K562 (cell line): Measurements from ENCODE around the gene NRSN2. TPM values are rescaled to one million over a fixed set of nuclear protein-coding genes. Genes with fewer than 3 reads are reported as not detected.

Source experiments
- CHD4 ChIP-seq: fragments of 200-600 bp; sonication (generic); IDR thresholded peaks from 3 replicates; pipeline ENCODE4 v1.6.1; 2012; ENCODE audit warnings: low read depth, mild to moderate bottlenecking, mixed read lengths, low read length, inconsistent platforms; ENCODE audit not compliant: insufficient read depth, insufficient replicate concordance, poor library complexity, severe bottlenecking
- GABPB1 ChIP-seq: sonication (generic); formaldehyde crosslinking; IDR thresholded peaks from 2 replicates; pipeline ENCODE4 v1.8.0; 2022; ENCODE audit warnings: mild to moderate bottlenecking, missing genetic modification reagents
- GTF2F1 ChIP-seq: IDR thresholded peaks from 2 replicates; pipeline ENCODE4 v1.6.1; 2011; ENCODE audit warnings: low read depth, low read length, improper control_type of control experiment
- HLTF ChIP-seq: fragments of 450-650 bp; IDR thresholded peaks from 2 replicates; pipeline ENCODE4 v1.6.1; 2016
- HMG20B ChIP-seq: fragments of 250-450 bp; sonication (Bioruptor Pico); IDR thresholded peaks from 2 replicates; pipeline ENCODE4 v1.5.0; 2021; ENCODE audit warnings: mild to moderate bottlenecking
- HNRNPLL ChIP-seq: fragments of 200-400 bp; formaldehyde crosslinking; IDR thresholded peaks from 2 replicates; pipeline ENCODE4 v1.6.1; 2017; ENCODE audit warnings: low read length, low read depth, mild to moderate bottlenecking; ENCODE audit not compliant: poor library complexity, severe bottlenecking
- HOXB6 ChIP-seq: fragments of 250-450 bp; sonication (Bioruptor Pico); IDR thresholded peaks from 2 replicates; pipeline ENCODE4 v1.5.1; 2022; ENCODE audit warnings: mild to moderate bottlenecking, borderline replicate concordance
- MEF2A ChIP-seq: IDR thresholded peaks from 2 replicates; pipeline ENCODE4 v1.6.1; 2011; ENCODE audit warnings: low read depth, mild to moderate bottlenecking, low read length, moderate library complexity; ENCODE audit not compliant: control insufficient read depth
- MIER1 ChIP-seq: fragments of 450-650 bp; IDR thresholded peaks from 2 replicates; pipeline ENCODE4 v1.6.1; 2016; ENCODE audit warnings: antibody characterized with exemption, mild to moderate bottlenecking, low read depth
- POLR2AphosphoS2 ChIP-seq: IDR thresholded peaks from 2 replicates; pipeline ENCODE4 v1.6.1; 2012; ENCODE audit warnings: low read length, improper control_type of control experiment
- RB1 ChIP-seq: fragments of 450-650 bp; IDR thresholded peaks from 2 replicates; pipeline ENCODE4 v1.6.1; 2017; ENCODE audit warnings: low read depth, mild to moderate bottlenecking
- SNIP1 ChIP-seq: fragments of 450-650 bp; IDR thresholded peaks from 2 replicates; pipeline ENCODE4 v1.7.1; 2017; ENCODE audit warnings: low read depth, mild to moderate bottlenecking
- TEAD2 ChIP-seq: fragments of 450-650 bp; IDR thresholded peaks from 2 replicates; pipeline ENCODE4 v1.6.1; 2016; ENCODE audit warnings: missing genetic modification characterization, control low read depth, missing compliant biosample characterization
- TGIF2 ChIP-seq: sonication (generic); formaldehyde crosslinking; IDR thresholded peaks from 2 replicates; pipeline ENCODE4 v1.8.1; 2022; ENCODE audit warnings: mild to moderate bottlenecking, missing genetic modification reagents, moderate library complexity
- TSC22D4 ChIP-seq: fragments of 450-650 bp; IDR thresholded peaks from 2 replicates; pipeline ENCODE4 v1.6.1; 2016; ENCODE audit warnings: missing genetic modification characterization, missing biosample characterization, control low read depth
- ZNF143 ChIP-seq: sonication (generic); formaldehyde crosslinking; IDR thresholded peaks from 2 replicates; pipeline ENCODE4 v1.9.0; 2022; ENCODE audit warnings: mild to moderate bottlenecking, missing genetic modification reagents
- ZNF282 ChIP-seq: sonication (generic); formaldehyde crosslinking; IDR thresholded peaks from 2 replicates; pipeline ENCODE4 v1.8.1; 2023; ENCODE audit warnings: missing genetic modification reagents
- ZNF644 ChIP-seq: fragments of 200-800 bp; sonication (Bioruptor generic); IDR thresholded peaks from 2 replicates; pipeline ENCODE4 v1.6.1; 2016; ENCODE audit warnings: low read depth, missing genetic modification characterization, missing compliant biosample characterization
- polyA plus RNA-seq, 8 experiments: library from polyadenylated mRNA; depleted of rRNA in 4 of 8; stranded (reverse) in 5 of 8; unstranded in 3 of 8; fragments of >200 nt; fragmentation: Nextera tagmentation in 2 of 8; fragmentation: Illumina TruSeq in 1 of 8; extraction: Ambion mirVana in 2 of 8; extraction: Trizol in 1 of 8; gene quantifications; 2 replicates each; pipeline versions ENCODE4 v1.2.1 to v1.2.3, GENCODE V29; 2011 to 2014; ENCODE audit warnings: inconsistent platforms in 1 of 8, missing spikeins in 1 of 8
- total RNA-seq, 7 experiments: library from RNA; depleted of rRNA in 6 of 7; stranded (reverse); fragments of >200 nt in 6 of 7; fragmentation: Illumina TruSeq in 2 of 7; extraction: Trizol in 2 of 7; gene quantifications; 2 replicates each; pipeline versions ENCODE4 v1.2.1 to v1.2.3, GENCODE V29; 2011 to 2021; ENCODE audit warnings: low replicate concordance in 1 of 7
- TF ChIP-seq, protein P1 (sequence below): fragments of 450-650 bp; IDR thresholded peaks from 2 replicates; pipeline ENCODE4 v1.6.1; 2018; ENCODE audit warnings: mild to moderate bottlenecking, low read depth; ENCODE audit not compliant: partially characterized antibody
- TF ChIP-seq, protein P2 (sequence below): sonication (generic); formaldehyde crosslinking; IDR thresholded peaks from 2 replicates; pipeline ENCODE4 v1.5.0; 2020; ENCODE audit warnings: missing genetic modification reagents
- TF ChIP-seq, protein P3 (sequence below): fragments of 450-650 bp; formaldehyde crosslinking; IDR thresholded peaks from 2 replicates; pipeline ENCODE4 v1.4.0; 2020; ENCODE audit warnings: mild to moderate bottlenecking, mixed read lengths
- TF ChIP-seq, protein P4 (sequence below): fragments of 450-650 bp; IDR thresholded peaks from one replicate; pipeline ENCODE4 v1.6.1; 2018; ENCODE audit warnings: mild to moderate bottlenecking, moderate library complexity; ENCODE audit not compliant: partially characterized antibody

Gene NRSN2
- total and polyA plus RNA-seq, 9 of the 15 experiments (the other 6 are each of a cell fraction or from before 2014, with no cell fraction given) = 7.5 to 29.7 (median 11.1) TPM

DNA sequence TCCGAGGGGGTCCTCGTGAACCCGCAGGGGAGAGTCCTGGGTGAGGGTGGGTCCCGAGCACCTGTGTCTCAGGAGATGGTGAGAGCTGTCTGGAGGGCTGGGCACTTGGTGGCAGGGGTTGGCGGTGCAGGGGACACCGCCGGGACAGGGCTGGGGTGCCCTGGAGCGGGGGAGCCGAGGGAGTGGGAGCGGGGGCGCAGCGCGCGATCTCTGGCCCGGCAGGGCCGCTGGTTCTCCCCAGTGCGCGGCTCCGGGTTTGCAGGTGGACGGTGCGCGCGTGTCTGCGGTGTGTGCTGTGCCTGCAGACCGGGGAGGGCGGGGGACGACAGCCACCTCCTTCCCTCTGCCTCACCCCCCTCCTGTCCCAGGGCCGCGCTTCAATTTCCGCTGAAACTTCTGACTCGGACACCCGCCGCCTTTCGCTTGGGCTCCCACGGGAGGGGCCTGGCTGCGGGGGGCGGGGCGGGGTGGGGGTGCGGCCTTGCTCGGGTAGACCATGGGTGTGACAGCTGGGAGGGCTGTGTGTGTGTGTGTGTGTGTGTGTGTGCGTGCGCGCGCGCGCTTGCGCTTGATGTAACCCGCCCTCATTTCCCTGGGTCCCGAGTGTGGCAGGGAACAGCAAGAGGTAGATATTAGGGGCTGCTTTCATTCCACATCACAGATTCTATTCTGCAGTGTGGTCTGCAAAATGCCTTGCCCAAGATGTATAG is 34.8 kb downstream of the NRSN2 start (continued):
- no peak; the same call in 1 of the 2 replicates for TF ChIP-seq HOXB6 (CRISPR knock-in tag)
- TF ChIP-seq TSC22D4 (tag) = no peak
- TF ChIP-seq, protein P1, sequence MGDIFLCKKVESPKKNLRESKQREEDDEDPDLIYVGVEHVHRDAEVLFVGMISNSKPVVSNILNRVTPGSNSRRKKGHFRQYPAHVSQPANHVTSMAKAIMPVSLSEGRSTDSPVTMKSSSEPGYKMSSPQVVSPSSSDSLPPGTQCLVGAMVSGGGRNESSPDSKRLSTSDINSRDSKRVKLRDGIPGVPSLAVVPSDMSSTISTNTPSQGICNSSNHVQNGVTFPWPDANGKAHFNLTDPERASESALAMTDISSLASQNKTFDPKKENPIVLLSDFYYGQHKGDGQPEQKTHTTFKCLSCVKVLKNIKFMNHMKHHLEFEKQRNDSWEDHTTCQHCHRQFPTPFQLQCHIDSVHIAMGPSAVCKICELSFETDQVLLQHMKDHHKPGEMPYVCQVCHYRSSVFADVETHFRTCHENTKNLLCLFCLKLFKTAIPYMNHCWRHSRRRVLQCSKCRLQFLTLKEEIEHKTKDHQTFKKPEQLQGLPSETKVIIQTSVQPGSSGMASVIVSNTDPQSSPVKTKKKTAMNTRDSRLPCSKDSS = no peak
- no peak for TF ChIP-seq ZNF282 (CRISPR knock-in tag)
- TF ChIP-seq MEF2A = no peak
- TF ChIP-seq GTF2F1 = no peak
- TF ChIP-seq, protein P2, sequence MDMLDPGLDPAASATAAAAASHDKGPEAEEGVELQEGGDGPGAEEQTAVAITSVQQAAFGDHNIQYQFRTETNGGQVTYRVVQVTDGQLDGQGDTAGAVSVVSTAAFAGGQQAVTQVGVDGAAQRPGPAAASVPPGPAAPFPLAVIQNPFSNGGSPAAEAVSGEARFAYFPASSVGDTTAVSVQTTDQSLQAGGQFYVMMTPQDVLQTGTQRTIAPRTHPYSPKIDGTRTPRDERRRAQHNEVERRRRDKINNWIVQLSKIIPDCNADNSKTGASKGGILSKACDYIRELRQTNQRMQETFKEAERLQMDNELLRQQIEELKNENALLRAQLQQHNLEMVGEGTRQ = peak; percentile 1; the same call in 1 of the 2 replicates
- TF ChIP-seq TGIF2 (CRISPR knock-in tag) = no peak
- no peak for TF ChIP-seq ZNF143 (CRISPR knock-in tag)
- no peak for TF ChIP-seq MIER1
- TF ChIP-seq HMG20B (CRISPR knock-in tag) = no peak
- TF ChIP-seq, protein P3, sequence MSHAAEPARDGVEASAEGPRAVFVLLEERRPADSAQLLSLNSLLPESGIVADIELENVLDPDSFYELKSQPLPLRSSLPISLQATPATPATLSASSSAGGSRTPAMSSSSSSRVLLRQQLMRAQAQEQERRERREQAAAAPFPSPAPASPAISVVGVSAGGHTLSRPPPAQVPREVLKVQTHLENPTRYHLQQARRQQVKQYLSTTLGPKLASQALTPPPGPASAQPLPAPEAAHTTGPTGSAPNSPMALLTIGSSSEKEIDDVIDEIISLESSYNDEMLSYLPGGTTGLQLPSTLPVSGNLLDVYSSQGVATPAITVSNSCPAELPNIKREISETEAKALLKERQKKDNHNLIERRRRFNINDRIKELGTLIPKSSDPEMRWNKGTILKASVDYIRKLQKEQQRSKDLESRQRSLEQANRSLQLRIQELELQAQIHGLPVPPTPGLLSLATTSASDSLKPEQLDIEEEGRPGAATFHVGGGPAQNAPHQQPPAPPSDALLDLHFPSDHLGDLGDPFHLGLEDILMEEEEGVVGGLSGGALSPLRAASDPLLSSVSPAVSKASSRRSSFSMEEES = no peak
- TF ChIP-seq ZNF644 (tag) = no peak
- no peak for TF ChIP-seq HLTF
- TF ChIP-seq SNIP1 = no peak
- peak; percentile 66; the same call in 1 of the 2 replicates for TF ChIP-seq GABPB1 (CRISPR knock-in tag)
- TF ChIP-seq RB1 = peak; percentile 22; the same call in 1 of the 2 replicates
- no peak for TF ChIP-seq HNRNPLL
- peak; percentile 91; the same call in 1 of the 2 replicates for TF ChIP-seq POLR2AphosphoS2
- TF ChIP-seq, protein P4, sequence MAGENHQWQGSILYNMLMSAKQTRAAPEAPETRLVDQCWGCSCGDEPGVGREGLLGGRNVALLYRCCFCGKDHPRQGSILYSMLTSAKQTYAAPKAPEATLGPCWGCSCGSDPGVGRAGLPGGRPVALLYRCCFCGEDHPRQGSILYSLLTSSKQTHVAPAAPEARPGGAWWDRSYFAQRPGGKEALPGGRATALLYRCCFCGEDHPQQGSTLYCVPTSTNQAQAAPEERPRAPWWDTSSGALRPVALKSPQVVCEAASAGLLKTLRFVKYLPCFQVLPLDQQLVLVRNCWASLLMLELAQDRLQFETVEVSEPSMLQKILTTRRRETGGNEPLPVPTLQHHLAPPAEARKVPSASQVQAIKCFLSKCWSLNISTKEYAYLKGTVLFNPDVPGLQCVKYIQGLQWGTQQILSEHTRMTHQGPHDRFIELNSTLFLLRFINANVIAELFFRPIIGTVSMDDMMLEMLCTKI = no peak
- no peak for TF ChIP-seq CHD4
- no peak for TF ChIP-seq TEAD2
